CD14-positive monocyte (primary cell): ENCODE measurements around the gene CPE. TPM values are rescaled to one million over a fixed set of nuclear protein-coding genes. Genes with fewer than 3 reads are reported as not detected.
"Not testable (repeated sequence)": the region's sequence is repeated elsewhere in the genome, so short reads cannot be mapped to it uniquely, and the experiment has no call there.

ENCODE experiments used
- DNase-seq, 3 donors: peaks; one replicate each; pipeline ENCODE4 v3.0.0-alpha.2; 2011 to 2022
- H2AFZ ChIP-seq: 2 replicates; pipeline ENCODE4 v1.6.0; 2012; ENCODE audit warnings: mild to moderate bottlenecking, low read depth, low read length, inconsistent platforms; ENCODE audit not compliant: insufficient read depth, poor library complexity, severe bottlenecking
- H3K27ac ChIP-seq, 2 donors: 1 replicate in 1 of 2; 2 replicates in 1 of 2; pipeline ENCODE4 v1.5.1; 2012 to 2013; ENCODE audit warnings: low read length in 2 of 2, control low read depth in 1 of 2, inconsistent platforms in 1 of 2, low read depth in 1 of 2, mild to moderate bottlenecking in 1 of 2
- H3K27me3 ChIP-seq, 2 donors: one replicate each; pipeline versions ENCODE4 v1.6.0 to v1.6.1; 2011 to 2013; ENCODE audit warnings: low read length in 2 of 2; ENCODE audit not compliant: control insufficient read depth in 2 of 2, insufficient read depth in 2 of 2
- H3K36me3 ChIP-seq, 2 donors: replicated peaks in 1 of 2; 1 replicate in 1 of 2; 2 replicates in 1 of 2; pipeline versions ENCODE4 v1.5.1 to v1.6.1; 2012 to 2013; ENCODE audit warnings: low read length in 2 of 2, control low read depth in 1 of 2, inconsistent platforms in 1 of 2, mild to moderate bottlenecking in 1 of 2; ENCODE audit not compliant: insufficient read depth in 2 of 2, control insufficient read depth in 1 of 2
- H3K4me1 ChIP-seq, 2 donors: 1 replicate in 1 of 2; 2 replicates in 1 of 2; pipeline versions ENCODE4 v1.5.1 to v1.6.1; 2012 to 2013; ENCODE audit warnings: low read length in 2 of 2, control low read depth in 1 of 2, inconsistent platforms in 1 of 2, mild to moderate bottlenecking in 1 of 2, moderate library complexity in 1 of 2; ENCODE audit not compliant: insufficient read depth in 2 of 2, control insufficient read depth in 1 of 2
- H3K4me2 ChIP-seq: replicated peaks from 2 replicates; pipeline ENCODE3; 2012; ENCODE audit warnings: low read length, moderate library complexity, mild to moderate bottlenecking; ENCODE audit not compliant: poor library complexity, severe bottlenecking; ENCODE audit errors: extremely low read depth
- H3K4me3 ChIP-seq, 3 experiments: fragments of 200-600 bp in 1 of 3; sonication (generic) in 1 of 3; replicated peaks in 1 of 3; 1 replicate in 2 of 3; 2 replicates in 1 of 3; pipeline ENCODE4 v1.5.1; 2011 to 2013; ENCODE audit warnings: low read length in 3 of 3, mild to moderate bottlenecking in 3 of 3, control low read depth in 2 of 3, low read depth in 2 of 3, inconsistent platforms in 1 of 3, moderate library complexity in 1 of 3
- H3K79me2 ChIP-seq: 2 replicates; pipeline ENCODE4 v1.6.0; 2012; ENCODE audit warnings: mild to moderate bottlenecking, control low read depth, inconsistent platforms, low read length, moderate library complexity; ENCODE audit not compliant: insufficient read depth
- H3K9ac ChIP-seq: 2 replicates; pipeline ENCODE4 v1.6.0; 2017; ENCODE audit warnings: low read length, mild to moderate bottlenecking; ENCODE audit not compliant: insufficient read depth, poor library complexity, severe bottlenecking
- H3K9me3 ChIP-seq, 2 donors: replicated peaks in 1 of 2; 1 replicate in 1 of 2; 2 replicates in 1 of 2; pipeline versions ENCODE4 v1.5.1 to v1.6.1; 2012 to 2013; ENCODE audit warnings: low read length in 2 of 2, control low read depth in 1 of 2; ENCODE audit not compliant: control insufficient read depth in 1 of 2, insufficient read depth in 1 of 2
- H4K20me1 ChIP-seq: 2 replicates; pipeline ENCODE4 v1.6.0; 2012; ENCODE audit warnings: mild to moderate bottlenecking, low read length, control low read depth, moderate library complexity; ENCODE audit not compliant: insufficient read depth
- H3K27ac Mint-ChIP-seq, 7 donors: one replicate each; pipeline ENCODE4 v1.8.0; 2020; ENCODE audit warnings: mild to moderate bottlenecking in 7 of 7, mixed read lengths in 7 of 7, moderate library complexity in 6 of 7, inconsistent platforms in 2 of 7
- H3K27me3 Mint-ChIP-seq, 3 donors: one replicate each; pipeline ENCODE4 v1.8.0; 2021 to 2022; ENCODE audit warnings: low read depth in 3 of 3, mild to moderate bottlenecking in 3 of 3, mixed read lengths in 3 of 3, moderate library complexity in 3 of 3, inconsistent platforms in 1 of 3
- H3K36me3 Mint-ChIP-seq, 2 donors: one replicate each; pipeline ENCODE4 v1.8.0; 2020; ENCODE audit warnings: mixed read lengths in 2 of 2, inconsistent platforms in 1 of 2, mild to moderate bottlenecking in 1 of 2
- H3K4me1 Mint-ChIP-seq: one replicate; pipeline ENCODE4 v1.8.0; 2020; ENCODE audit warnings: mild to moderate bottlenecking, mixed read lengths
- H3K4me3 Mint-ChIP-seq, 2 donors: one replicate each; pipeline ENCODE4 v1.8.0; 2020; ENCODE audit warnings: mild to moderate bottlenecking in 2 of 2, mixed read lengths in 2 of 2, moderate library complexity in 1 of 2
- H3K9me3 Mint-ChIP-seq, 7 donors: one replicate each; pipeline ENCODE4 v1.8.0; 2020 to 2022; ENCODE audit warnings: mixed read lengths in 7 of 7, mild to moderate bottlenecking in 6 of 7, moderate library complexity in 6 of 7, inconsistent platforms in 2 of 7
- WGBS: methylation state at CpG from one replicate; pipeline ENCODE4 v1.1.5; 2013; ENCODE audit warnings: missing lambda C conversion rate; ENCODE audit not compliant: insufficient coverage; 5-methylcytosine and 5-hydroxymethylcytosine counted together
- intact Hi-C, 2 donors: fragments of 100-400 bp; cut with micrococcal nuclease; formaldehyde crosslinking; loops; one replicate each; pipeline versions ENCODE4 v1.15.0 to v1.15.1; 2023
- polyA plus RNA-seq, 3 donors: library from polyadenylated mRNA; depleted of rRNA in 1 of 3; unstranded in 2 of 3; stranded (reverse) in 1 of 3; fragments of 300-500 nt in 2 of 3; fragments of >200 nt in 1 of 3; fragmentation: Illumina TruSeq in 2 of 3; gene quantifications; 1 replicate in 2 of 3; 2 replicates in 1 of 3; pipeline ENCODE4 v1.2.3, GENCODE V29; 2012 to 2021
- TF ChIP-seq, protein P1 (sequence below): fragments of 200-600 bp; IDR thresholded peaks from one replicate; pipeline ENCODE4 v1.8.0; 2022; ENCODE audit warnings: antibody characterized with exemption, mild to moderate bottlenecking

The CPE gene
- polyA plus RNA-seq, 3 donors = 0.09 to 0.13 TPM; not detected in 1

- Histone ChIP-seq H3K9me3 (no peaks in the 10 kb centered on the region), H3K27ac (no peak overlapping the region), H3K27me3 (no peaks in the 10 kb centered on the region), H3K9ac (no peak overlapping the region), H3K4me2 (no peak overlapping the region), H4K20me1 (no peaks in the 10 kb centered on the region), H3K36me3 (no peaks in the 10 kb centered on the region), H3K4me3 (no peak overlapping the region), H3K4me1 (no peaks in the 10 kb centered on the region), H3K79me2 (no peaks in the 10 kb centered on the region), H2AFZ (no peak overlapping the region)
- 100% methylated on average over 1 of the region's 6 CpGs for WGBS
- intact Hi-C loops = no loop called here
- Mint-ChIP-seq H3K27ac (no peak overlapping the region), H3K9me3 (peaks cover 0 to 8% (median 0%) of the 10 kb centered on the region in 7 donors), H3K36me3 (no peaks in the 10 kb centered on the region), H3K4me1 (no peaks in the 10 kb centered on the region), H3K27me3 (peaks cover 0 to 3% (median under 1%) of the 10 kb centered on the region in 3 donors), H3K4me3 (no peak overlapping the region)
- DNase-seq = no peak
- TF ChIP-seq, protein P1, sequence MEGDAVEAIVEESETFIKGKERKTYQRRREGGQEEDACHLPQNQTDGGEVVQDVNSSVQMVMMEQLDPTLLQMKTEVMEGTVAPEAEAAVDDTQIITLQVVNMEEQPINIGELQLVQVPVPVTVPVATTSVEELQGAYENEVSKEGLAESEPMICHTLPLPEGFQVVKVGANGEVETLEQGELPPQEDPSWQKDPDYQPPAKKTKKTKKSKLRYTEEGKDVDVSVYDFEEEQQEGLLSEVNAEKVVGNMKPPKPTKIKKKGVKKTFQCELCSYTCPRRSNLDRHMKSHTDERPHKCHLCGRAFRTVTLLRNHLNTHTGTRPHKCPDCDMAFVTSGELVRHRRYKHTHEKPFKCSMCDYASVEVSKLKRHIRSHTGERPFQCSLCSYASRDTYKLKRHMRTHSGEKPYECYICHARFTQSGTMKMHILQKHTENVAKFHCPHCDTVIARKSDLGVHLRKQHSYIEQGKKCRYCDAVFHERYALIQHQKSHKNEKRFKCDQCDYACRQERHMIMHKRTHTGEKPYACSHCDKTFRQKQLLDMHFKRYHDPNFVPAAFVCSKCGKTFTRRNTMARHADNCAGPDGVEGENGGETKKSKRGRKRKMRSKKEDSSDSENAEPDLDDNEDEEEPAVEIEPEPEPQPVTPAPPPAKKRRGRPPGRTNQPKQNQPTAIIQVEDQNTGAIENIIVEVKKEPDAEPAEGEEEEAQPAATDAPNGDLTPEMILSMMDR = no peak
Measured at GRCh38 chr4:165449333-165449732, 70.5 kb downstream of the CPE start.

GRCh38 chr4:165450871-165451270 lies 72.1 kb downstream of the CPE start:
- no peak for DNase-seq
- H3K36me3 Mint-ChIP-seq = no peaks in the 10 kb centered on the region
- Histone ChIP-seq H3K79me2 (no peaks in the 10 kb centered on the region), H3K27me3 (no peaks in the 10 kb centered on the region), H3K4me2 (no peak overlapping the region), H3K9me3 (no peaks in the 10 kb centered on the region), H3K36me3 (no peaks in the 10 kb centered on the region), H3K27ac (no peak overlapping the region), H3K4me1 (no peaks in the 10 kb centered on the region), H4K20me1 (no peaks in the 10 kb centered on the region), H3K4me3 (no peak overlapping the region), H3K9ac (no peak overlapping the region), H2AFZ (no peak overlapping the region)
- no peak overlapping the region for H3K27ac Mint-ChIP-seq
- TF ChIP-seq, protein P1 = no peak
- 94% methylated on average over 3 of the region's 5 CpGs for WGBS
- peaks cover 0 to 3% (median 1%) of the 10 kb centered on the region in 3 donors for H3K27me3 Mint-ChIP-seq
- intact Hi-C loops = no loop called here
- peaks cover 0 to 4% (median 0%) of the 10 kb centered on the region in 7 donors for H3K9me3 Mint-ChIP-seq
- H3K4me3 Mint-ChIP-seq = no peak overlapping the region
- no peaks in the 10 kb centered on the region for H3K4me1 Mint-ChIP-seq

DNA sequence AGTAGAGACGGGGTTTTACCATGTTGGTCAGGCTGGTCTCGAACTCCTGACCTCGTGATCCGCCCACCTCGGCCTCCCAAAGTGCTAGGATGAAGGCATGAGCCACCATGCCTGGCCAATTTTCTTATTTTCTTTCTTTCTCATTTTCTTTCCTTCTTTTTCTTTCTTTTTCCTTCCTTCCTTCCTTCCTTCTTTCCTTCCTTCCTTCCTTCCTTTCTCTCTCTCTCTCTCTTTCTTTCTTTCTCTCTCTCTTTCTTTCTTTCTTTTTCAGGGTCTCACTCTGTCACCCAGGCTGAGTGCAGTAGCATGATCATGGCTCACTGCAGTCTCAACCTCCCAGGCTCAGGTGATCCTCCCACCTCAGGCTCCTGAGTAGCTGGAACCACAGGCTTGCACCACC lies 74.3 kb downstream of the CPE start:
- H3K9me3 ChIP-seq, H2AFZ ChIP-seq, H3K4me1 ChIP-seq, H3K27ac Mint-ChIP-seq, H3K9ac ChIP-seq, H3K36me3 Mint-ChIP-seq, H3K27ac ChIP-seq, intact Hi-C loops, H3K27me3 Mint-ChIP-seq, H3K9me3 Mint-ChIP-seq, H3K4me1 Mint-ChIP-seq, H3K4me2 ChIP-seq, H3K36me3 ChIP-seq, H4K20me1 ChIP-seq, H3K79me2 ChIP-seq, H3K4me3 Mint-ChIP-seq, H3K27me3 ChIP-seq, H3K4me3 ChIP-seq, DNase-seq: not testable (repeated sequence)
- WGBS = 95% methylated on average over 3 of the region's 5 CpGs
